Measurements from ENCODE around the gene HOXC9.

HOXC9 gene

DNA sequence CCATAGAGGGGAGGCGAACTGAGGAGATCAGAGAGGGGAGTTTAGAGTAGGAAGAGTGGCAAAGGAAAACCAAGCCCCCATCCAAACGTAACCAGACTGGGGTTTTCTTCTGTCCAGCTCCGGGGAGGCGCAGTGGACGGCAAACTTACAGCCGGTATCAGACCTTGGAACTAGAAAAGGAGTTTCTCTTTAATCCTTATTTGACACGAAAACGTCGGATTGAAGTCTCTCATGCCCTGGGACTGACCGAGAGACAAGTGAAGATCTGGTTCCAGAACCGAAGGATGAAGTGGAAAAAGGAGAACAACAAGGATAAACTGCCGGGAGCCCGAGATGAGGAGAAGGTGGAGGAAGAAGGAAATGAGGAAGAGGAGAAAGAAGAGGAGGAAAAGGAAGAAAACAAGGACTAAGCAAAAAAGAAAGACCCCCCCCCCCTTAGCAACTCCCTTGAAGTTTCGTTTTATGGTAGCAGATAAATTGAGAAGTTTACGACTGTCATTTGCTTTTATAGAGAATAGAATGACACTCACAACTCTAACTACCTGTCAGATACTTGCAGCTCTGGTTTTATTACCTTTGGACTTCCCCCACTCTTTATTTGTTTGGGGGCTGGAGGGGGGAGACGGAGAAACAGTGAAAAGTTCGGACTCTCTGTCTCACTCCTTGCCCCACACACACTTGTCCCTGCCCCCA is 11.2 kb downstream of the HOXC9 start:
- TF ChIP-seq, protein P1, sequence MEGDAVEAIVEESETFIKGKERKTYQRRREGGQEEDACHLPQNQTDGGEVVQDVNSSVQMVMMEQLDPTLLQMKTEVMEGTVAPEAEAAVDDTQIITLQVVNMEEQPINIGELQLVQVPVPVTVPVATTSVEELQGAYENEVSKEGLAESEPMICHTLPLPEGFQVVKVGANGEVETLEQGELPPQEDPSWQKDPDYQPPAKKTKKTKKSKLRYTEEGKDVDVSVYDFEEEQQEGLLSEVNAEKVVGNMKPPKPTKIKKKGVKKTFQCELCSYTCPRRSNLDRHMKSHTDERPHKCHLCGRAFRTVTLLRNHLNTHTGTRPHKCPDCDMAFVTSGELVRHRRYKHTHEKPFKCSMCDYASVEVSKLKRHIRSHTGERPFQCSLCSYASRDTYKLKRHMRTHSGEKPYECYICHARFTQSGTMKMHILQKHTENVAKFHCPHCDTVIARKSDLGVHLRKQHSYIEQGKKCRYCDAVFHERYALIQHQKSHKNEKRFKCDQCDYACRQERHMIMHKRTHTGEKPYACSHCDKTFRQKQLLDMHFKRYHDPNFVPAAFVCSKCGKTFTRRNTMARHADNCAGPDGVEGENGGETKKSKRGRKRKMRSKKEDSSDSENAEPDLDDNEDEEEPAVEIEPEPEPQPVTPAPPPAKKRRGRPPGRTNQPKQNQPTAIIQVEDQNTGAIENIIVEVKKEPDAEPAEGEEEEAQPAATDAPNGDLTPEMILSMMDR (IDR thresholded peaks at IDR 0.05; ENCODE audit: insufficient read depth, missing control alignments): no peak
- DNase-seq (ENCODE audit: insufficient read length, low spot score) (no peak), FAIRE-seq (no peak)

DNA sequence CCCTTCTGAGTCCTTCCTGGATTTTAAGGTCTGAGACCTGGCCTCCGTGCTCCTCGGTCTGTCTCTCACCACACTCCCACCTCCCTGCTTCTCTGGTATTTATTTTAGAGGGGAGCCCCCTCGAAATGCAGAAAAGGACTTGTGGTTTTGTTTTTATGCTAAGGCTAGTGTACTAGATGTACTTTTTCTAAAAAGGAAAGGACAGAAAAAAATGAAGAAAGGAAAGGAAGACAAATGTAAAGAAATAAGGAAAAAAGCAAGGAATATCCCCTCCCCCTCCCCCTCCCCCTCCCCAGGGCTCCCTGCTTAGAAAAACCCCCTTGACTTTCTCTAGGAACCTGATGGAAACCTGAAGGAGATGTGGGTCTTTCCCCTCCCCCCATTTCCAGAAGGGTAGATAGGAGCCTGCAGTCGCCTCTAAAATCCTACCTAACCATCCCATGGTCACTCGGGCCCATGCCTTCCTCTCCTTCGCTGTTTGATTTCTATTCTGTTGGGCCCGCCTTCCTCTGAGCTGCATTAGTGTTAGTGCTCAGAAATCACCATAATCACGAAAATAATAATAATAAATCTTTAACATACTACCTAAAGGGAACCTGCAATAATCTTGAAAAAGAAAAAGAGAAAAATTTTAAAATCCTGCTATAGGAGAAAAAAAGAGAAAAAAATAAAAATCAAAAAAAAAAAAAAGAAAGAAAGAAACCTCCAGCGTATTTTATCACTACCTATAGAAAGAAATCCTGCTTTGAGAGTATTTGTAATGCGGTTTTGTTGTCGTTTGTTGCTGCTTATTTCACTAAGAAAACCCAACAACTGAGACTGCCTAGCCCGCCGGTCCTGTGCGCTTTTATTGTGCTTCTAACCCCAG is 11.9 kb downstream of the HOXC9 start:
- no peak for DNase-seq (ENCODE audit: insufficient read length, low spot score)
- no peak for FAIRE-seq
- TF ChIP-seq, protein P1 (IDR thresholded peaks at IDR 0.05; ENCODE audit: insufficient read depth, missing control alignments): no peak

DNA sequence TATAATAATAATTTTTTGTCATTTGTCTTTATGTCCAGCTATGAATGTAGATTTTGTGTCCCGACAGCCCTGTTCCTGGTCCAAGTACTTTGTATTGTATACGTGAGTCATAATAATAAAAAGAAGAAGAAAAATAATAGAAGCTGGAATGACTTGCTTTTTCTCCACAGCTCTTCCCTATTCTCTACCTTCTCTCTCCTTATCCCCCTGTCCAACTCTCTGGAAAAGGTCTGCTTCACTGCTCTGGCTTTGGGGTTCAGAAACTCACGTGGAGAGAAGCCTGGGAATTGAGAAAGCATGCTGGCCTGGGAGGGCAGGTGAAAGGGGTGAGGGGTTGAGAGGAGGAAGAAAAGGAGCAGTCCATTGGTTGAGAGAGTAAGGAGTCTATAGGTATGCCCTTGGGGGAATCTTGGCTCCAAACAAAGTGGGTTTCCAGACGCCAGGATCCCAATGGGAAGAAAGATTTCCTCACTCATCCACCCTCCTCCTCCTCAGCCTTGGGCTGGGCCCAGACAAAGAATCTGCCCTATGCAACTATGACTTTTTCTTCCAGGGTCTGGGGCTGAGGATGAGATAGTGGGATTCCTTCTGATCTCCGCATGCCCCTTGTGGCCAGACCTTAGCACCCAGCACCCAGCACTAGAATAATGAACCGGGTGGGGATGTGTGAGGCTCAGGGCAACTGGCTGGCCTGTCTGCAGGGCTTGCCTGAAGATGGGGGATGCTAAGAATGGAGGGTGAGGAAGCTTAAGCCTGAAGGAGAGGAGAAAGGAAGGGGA is 12.9 kb downstream of the HOXC9 start:
- DNase-seq (ENCODE audit: insufficient read length, low spot score) (no peak), FAIRE-seq (no peak)
- TF ChIP-seq, protein P1 (IDR thresholded peaks at IDR 0.05; ENCODE audit: insufficient read depth, missing control alignments): no peak

DNA sequence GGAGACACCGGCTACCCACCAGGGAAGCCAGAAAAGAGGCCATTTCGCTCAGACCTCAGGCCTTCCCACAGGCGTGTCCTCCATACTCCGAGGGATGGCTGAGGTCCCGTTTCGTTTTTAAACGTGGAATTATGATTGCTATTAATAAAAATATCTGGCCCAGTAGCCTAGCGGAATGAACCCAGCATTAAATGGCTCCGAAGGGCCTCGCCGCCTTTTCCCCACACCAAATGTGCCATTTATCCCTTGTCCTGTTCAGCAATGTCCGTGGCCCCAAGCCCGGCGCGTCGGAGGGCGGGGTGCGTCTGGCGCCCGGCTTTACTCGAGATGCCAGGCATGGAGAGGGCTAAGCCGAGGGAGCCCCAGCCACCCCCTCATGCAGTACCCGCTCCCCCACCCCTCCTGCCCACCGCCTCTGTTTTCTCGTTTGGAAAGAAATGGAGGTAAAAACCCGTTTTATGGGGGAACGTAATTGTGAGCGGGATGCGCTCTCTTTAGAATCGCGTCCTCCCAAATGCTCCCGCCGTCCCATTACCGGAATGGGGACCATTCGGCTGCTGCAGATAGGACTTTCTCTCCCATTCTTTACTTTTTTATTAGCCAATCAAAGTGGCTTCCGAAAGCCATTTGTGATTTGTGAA is 14.5 kb downstream of the HOXC9 start:
- TF ChIP-seq, protein P1 (IDR thresholded peaks at IDR 0.05; ENCODE audit: insufficient read depth, missing control alignments): no peak
- DNase-seq (ENCODE audit: insufficient read length, low spot score): no peak
- no peak for FAIRE-seq

DNA sequence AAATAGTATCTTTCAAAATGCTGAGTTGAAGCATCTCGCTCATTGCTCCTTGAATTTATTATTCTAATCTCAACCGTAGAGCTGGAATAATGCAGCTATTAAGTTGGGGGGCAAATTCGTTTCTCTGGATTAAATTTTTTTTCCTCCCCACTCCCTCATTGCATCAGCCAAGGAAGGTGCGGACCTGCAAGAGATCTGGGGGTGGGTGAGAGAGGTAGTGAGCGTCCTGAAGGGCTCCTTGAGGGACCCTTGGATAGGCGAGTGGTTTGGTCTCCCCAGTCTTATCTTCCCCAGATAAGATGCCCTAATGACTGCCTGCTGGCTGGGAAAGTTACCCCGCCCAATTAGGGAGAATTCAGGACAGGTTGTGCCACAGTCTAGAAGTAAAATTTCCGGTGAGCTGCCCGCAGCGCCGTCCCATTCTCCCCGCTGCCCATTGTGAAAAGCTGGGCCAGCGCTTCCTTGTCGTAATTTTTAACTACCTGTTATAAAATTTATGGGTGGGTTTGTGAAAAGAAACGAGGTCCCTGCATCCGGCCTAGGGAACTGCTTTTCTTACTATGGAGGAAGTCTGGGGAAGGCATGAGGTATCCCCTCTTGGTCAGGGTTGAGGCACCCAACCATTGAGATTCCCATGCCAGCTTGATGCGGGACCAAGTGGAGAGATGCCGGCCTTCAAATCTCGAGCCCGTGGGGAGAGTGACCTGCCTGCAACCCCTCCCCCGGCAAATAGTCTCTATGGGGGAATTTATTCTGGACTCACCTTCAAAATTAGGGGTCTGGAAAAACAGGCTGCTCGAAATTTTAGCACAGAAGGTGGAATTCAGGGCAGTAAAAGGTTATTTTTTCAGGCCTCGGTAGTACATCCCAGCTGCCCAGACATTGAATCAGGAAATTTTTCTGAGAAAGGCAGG is 15.3 kb downstream of the HOXC9 start:
- FAIRE-seq (no peak), DNase-seq (ENCODE audit: insufficient read length, low spot score) (no peak)
- TF ChIP-seq, protein P1 (IDR thresholded peaks at IDR 0.05; ENCODE audit: insufficient read depth, missing control alignments): no peak

DNA sequence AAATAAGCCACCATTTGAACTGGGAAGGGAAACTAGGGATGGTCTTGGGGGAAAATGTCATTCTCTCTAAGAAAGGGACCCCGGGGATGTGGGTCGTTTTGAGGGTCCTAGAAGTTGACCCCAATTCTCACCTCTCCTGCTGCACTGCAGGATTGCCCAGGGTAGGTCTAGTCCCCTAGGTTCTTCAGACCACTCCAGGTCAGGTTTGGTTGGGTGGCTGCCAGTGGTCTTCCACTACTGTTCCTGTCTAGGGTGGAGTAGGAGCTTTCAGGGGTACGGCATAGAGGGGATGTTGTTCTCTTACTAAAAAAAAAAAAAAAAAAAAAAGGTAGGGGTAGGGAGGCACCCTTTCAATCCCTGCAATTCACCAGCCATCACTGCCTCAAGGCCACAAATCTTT is 16.1 kb downstream of the HOXC9 start:
- no peak for DNase-seq (ENCODE audit: insufficient read length, low spot score)
- FAIRE-seq: no peak
- TF ChIP-seq, protein P1 (IDR thresholded peaks at IDR 0.05; ENCODE audit: insufficient read depth, missing control alignments): no peak

Measured in D721Med (cell line).